GM12878 (cell line): ENCODE measurements around the gene GPC5. TPM values are rescaled to one million over a fixed set of nuclear protein-coding genes. Genes with fewer than 3 reads are reported as not detected.

ENCODE experiments used
- ATAC-seq: fragments of 200-7000 bp; cut with Tn5 transposase; 3 replicates; pipeline ENCODE4 v1.9.1; 2020; ENCODE audit warnings: mild to moderate bottlenecking, moderate library complexity
- BruUV-seq: library from RNA; stranded (reverse); fragments of 400-500 nt; replicated peaks from 2 replicates; lab custom pipeline; 2021; lab: Mats Ljungman, UMichigan
- CTCF ChIA-PET: fragments of 300-600 bp; sonication (Branson Sonifier 250); formaldehyde crosslinking; extraction: SDS; loops from one replicate; lab custom pipeline; 2021; ENCODE audit warnings: inconsistent platforms; lab: Yijun Ruan, JAX
- POLR2A ChIA-PET: fragments of 350-600 bp; formaldehyde crosslinking; extraction: SDS; loops from one replicate; lab custom pipeline; 2021; ENCODE audit warnings: inconsistent platforms; lab: Charles Lee
- RAD21 ChIA-PET: fragments of 300-600 bp; sonication (Branson Sonifier 250); formaldehyde crosslinking; loops from one replicate; lab custom pipeline; 2023; ENCODE audit warnings: antibody characterized with exemption; ENCODE audit not compliant: unreplicated experiment; lab: Charles Lee
- SMC1A ChIA-PET: fragments of 300-600 bp; sonication (Branson Sonifier 250); formaldehyde crosslinking; loops from one replicate; lab custom pipeline; 2023; ENCODE audit not compliant: unreplicated experiment, uncharacterized antibody; lab: Charles Lee
- DNase-seq: peaks from one replicate; pipeline ENCODE4 v3.0.0-alpha.2; 2011; ENCODE audit warnings: low read depth, low spot score
- FAIRE-seq: peaks from 3 replicates; lab custom pipeline; 2011; peaks lifted over from hg19 to GRCh38; lab: Jason Lieb, UNC
- H2AFZ ChIP-seq: 2 replicates; pipeline ENCODE4 v1.6.0; 2011; ENCODE audit warnings: low read depth, low read length, control low read depth; ENCODE audit not compliant: control insufficient read depth
- H3K27ac ChIP-seq: 2 replicates; pipeline ENCODE4 v1.5.1; 2011; ENCODE audit warnings: control low read depth; ENCODE audit not compliant: control insufficient read depth, insufficient read depth
- H3K27me3 ChIP-seq, 2 experiments: replicated peaks in 1 of 2; 2 replicates each; pipeline versions ENCODE4 v1.6.0 to v1.6.1; 2011; ENCODE audit warnings: low read length in 1 of 2; ENCODE audit not compliant: control insufficient read depth in 2 of 2, insufficient read depth in 2 of 2
- H3K36me3 ChIP-seq, 2 experiments: 2 replicates each; pipeline ENCODE4 v1.5.1; 2011; ENCODE audit warnings: low read length in 1 of 2; ENCODE audit not compliant: control insufficient read depth in 2 of 2, insufficient read depth in 2 of 2
- H3K4me1 ChIP-seq: 2 replicates; pipeline ENCODE4 v1.6.1; 2011; ENCODE audit warnings: mild to moderate bottlenecking, low read length, moderate library complexity, mixed read lengths; ENCODE audit not compliant: control insufficient read depth, insufficient read depth
- H3K4me2 ChIP-seq: 2 replicates; pipeline ENCODE4 v1.6.0; 2011; ENCODE audit warnings: control low read depth; ENCODE audit not compliant: control insufficient read depth, insufficient read depth
- H3K4me3 ChIP-seq: fragments of 200-600 bp; sonication (generic); 2 replicates; pipeline ENCODE4 v1.5.1; 2016
- H3K79me2 ChIP-seq: 2 replicates; pipeline ENCODE4 v1.6.0; 2011; ENCODE audit warnings: low read length; ENCODE audit not compliant: control insufficient read depth, insufficient read depth
- H3K9ac ChIP-seq: 2 replicates; pipeline ENCODE4 v1.8.0; 2011; ENCODE audit warnings: low read length, control low read depth, mixed read lengths; ENCODE audit not compliant: control insufficient read depth, insufficient read depth
- H3K9me3 ChIP-seq: replicated peaks from 3 replicates; pipeline ENCODE4 v1.5.1; 2011; ENCODE audit warnings: mild to moderate bottlenecking, low read length; ENCODE audit not compliant: control insufficient read depth, insufficient read depth
- H4K20me1 ChIP-seq: 2 replicates; pipeline ENCODE4 v1.6.0; 2011; ENCODE audit not compliant: control insufficient read depth, insufficient read depth
- CREM ChIP-seq: IDR thresholded peaks from 2 replicates; pipeline ENCODE4 v1.6.1; 2014; ENCODE audit warnings: antibody characterized with exemption, low read depth
- EP300 ChIP-seq, 2 experiments: fragments of 150-350 bp in 1 of 2; IDR thresholded peaks; 2 replicates each; pipeline ENCODE4 v1.6.1; 2011 to 2012; ENCODE audit warnings: low read depth in 2 of 2, low read length in 2 of 2, borderline replicate concordance in 1 of 2, improper control_type of control experiment in 1 of 2, inconsistent platforms in 1 of 2; ENCODE audit not compliant: control insufficient read depth in 1 of 2
- EZH2 ChIP-seq: IDR thresholded peaks from 2 replicates; pipeline ENCODE4 v1.6.1; 2012; ENCODE audit warnings: low read depth, mild to moderate bottlenecking, control low read depth, inconsistent platforms, low read length, borderline replicate concordance; ENCODE audit not compliant: control insufficient read depth
- IKZF1 ChIP-seq: fragments of 450-650 bp; conservative IDR thresholded peaks from 2 replicates; pipeline ENCODE4 v1.6.1; 2017; ENCODE audit warnings: antibody characterized with exemption, mild to moderate bottlenecking
- RB1 ChIP-seq: fragments of 450-650 bp; formaldehyde crosslinking; IDR thresholded peaks from 2 replicates; pipeline ENCODE4 v1.6.1; 2017; ENCODE audit warnings: mild to moderate bottlenecking, borderline replicate concordance
- SMAD5 ChIP-seq: IDR thresholded peaks from 2 replicates; pipeline ENCODE4 v1.6.1; 2016; ENCODE audit warnings: antibody characterized with exemption, low read depth
- ZBED1 ChIP-seq: IDR thresholded peaks from 2 replicates; pipeline ENCODE4 v1.6.1; 2016; ENCODE audit warnings: borderline replicate concordance
- ZNF24 ChIP-seq: fragments of 450-650 bp; IDR thresholded peaks from 2 replicates; pipeline ENCODE4 v1.6.1; 2017; ENCODE audit warnings: antibody characterized with exemption, mild to moderate bottlenecking
- WGBS: methylation state at CpG from one replicate; pipeline ENCODE4 v1.1.6; 2016; ENCODE audit warnings: low lambda C conversion rate; ENCODE audit not compliant: insufficient replicate concordance, insufficient coverage; ENCODE audit errors: missing lambda C conversion rate; 5-methylcytosine and 5-hydroxymethylcytosine counted together
- in situ Hi-C: fragments of 300-500 bp; cut with MboI; formaldehyde crosslinking; loops from 9 replicates; pipeline ENCODE4 v1.14.3; 2018; ENCODE audit warnings: mixed read lengths
- intact Hi-C: fragments of 100-400 bp; cut with micrococcal nuclease; formaldehyde crosslinking; loops from one replicate; pipeline ENCODE4 v1.14.2; 2022; ENCODE audit not compliant: unreplicated experiment
- polyA plus RNA-seq, 11 experiments: library from polyadenylated mRNA; depleted of rRNA in 4 of 11; unstranded in 6 of 11; stranded (reverse) in 5 of 11; fragments of >200 nt; fragmentation: Nextera tagmentation in 4 of 11; fragmentation: Illumina TruSeq in 1 of 11; extraction: Ambion mirVana in 4 of 11; extraction: Trizol in 1 of 11; gene quantifications; 1 replicate in 1 of 11; 2 replicates in 10 of 11; pipeline versions ENCODE4 v1.2.1 to v1.2.3, GENCODE V29; 2011 to 2016; ENCODE audit warnings: inconsistent platforms in 2 of 11, missing spikeins in 2 of 11, low read depth in 1 of 11
- total RNA-seq, 4 experiments: library from RNA; depleted of rRNA in 3 of 4; stranded (reverse); fragments of >200 nt in 3 of 4; fragmentation: Illumina TruSeq in 1 of 4; extraction: Trizol in 1 of 4; gene quantifications; 2 replicates each; pipeline versions ENCODE4 v1.2.1 to v1.2.3, GENCODE V29; 2013 to 2021
- TF ChIP-seq, protein P1 (sequence below), 3 experiments: IDR thresholded peaks in 2 of 3; conservative IDR thresholded peaks in 1 of 3; 2 replicates each; pipeline ENCODE4 v1.5.1; 2011; ENCODE audit warnings: low read depth in 3 of 3, low read length in 3 of 3, mild to moderate bottlenecking in 3 of 3, control low read depth in 2 of 3, moderate library complexity in 2 of 3, inconsistent platforms in 1 of 3, mixed read lengths in 1 of 3; ENCODE audit not compliant: control insufficient read depth in 2 of 3, insufficient read depth in 1 of 3; ENCODE audit errors: extremely low read depth in 1 of 3

The GPC5 gene
- total and polyA plus RNA-seq, 10 of the 15 experiments (the other 5 are each of a cell fraction or from before 2014, with no cell fraction given) = 0.05 to 0.87 (median 0.44) TPM; not detected in 1

- TF ChIP-seq, protein P1, sequence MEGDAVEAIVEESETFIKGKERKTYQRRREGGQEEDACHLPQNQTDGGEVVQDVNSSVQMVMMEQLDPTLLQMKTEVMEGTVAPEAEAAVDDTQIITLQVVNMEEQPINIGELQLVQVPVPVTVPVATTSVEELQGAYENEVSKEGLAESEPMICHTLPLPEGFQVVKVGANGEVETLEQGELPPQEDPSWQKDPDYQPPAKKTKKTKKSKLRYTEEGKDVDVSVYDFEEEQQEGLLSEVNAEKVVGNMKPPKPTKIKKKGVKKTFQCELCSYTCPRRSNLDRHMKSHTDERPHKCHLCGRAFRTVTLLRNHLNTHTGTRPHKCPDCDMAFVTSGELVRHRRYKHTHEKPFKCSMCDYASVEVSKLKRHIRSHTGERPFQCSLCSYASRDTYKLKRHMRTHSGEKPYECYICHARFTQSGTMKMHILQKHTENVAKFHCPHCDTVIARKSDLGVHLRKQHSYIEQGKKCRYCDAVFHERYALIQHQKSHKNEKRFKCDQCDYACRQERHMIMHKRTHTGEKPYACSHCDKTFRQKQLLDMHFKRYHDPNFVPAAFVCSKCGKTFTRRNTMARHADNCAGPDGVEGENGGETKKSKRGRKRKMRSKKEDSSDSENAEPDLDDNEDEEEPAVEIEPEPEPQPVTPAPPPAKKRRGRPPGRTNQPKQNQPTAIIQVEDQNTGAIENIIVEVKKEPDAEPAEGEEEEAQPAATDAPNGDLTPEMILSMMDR (IDR thresholded peaks at IDR 0.05 in 2 of 3, conservative IDR thresholded peaks at IDR 0.05 in 1 of 3; ENCODE audit: control insufficient read depth in 2 of 3, extremely low read depth in 1 of 3, insufficient read depth in 1 of 3, low read depth in 3 of 3, low read length in 3 of 3) = no peak
- TF ChIP-seq EP300 (IDR thresholded peaks at IDR 0.05; ENCODE audit: borderline replicate concordance in 1 of 2, control insufficient read depth in 1 of 2, low read depth in 2 of 2, low read length in 2 of 2) (no peak), SMAD5 (no peak)
Measured at GRCh38 chr13:91893040-91893439, 494.6 kb downstream of the GPC5 start (continued).

DNA sequence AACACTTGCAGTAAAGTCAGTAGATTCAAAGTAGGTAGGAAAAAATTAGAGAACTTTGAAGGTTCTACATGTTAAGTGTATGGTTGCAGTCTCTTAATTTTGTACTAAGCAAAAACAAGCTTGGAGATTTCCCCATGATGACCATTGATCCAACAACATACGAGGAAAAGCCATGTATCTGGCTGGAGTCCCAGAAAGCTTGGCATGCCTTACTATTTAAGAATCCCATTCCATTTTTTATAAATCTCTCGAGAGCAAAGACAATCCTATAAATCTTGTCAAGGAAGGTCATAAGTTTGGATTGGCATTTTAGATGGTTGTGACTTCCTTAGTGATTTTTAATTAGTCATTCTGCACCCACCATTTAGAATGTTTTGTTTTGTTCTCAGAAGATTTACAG lies 495.9 kb downstream of the GPC5 start:
- no peak overlapping the region for H2AFZ ChIP-seq
- 0% methylated on average over 2 of the region's 2 CpGs for WGBS
- POLR2A ChIA-PET = no interaction called here
- intact Hi-C loops = no loop called here
- no TSS peak for BruUV-seq
- TF ChIP-seq EZH2 (no peak), IKZF1 (no peak), ZBED1 (no peak), ZNF24 (no peak), RB1 (no peak), CREM (no peak)
- TF ChIP-seq, all 136 proteins: peak for 0
- DNase-seq (no peak), ATAC-seq (no peak), FAIRE-seq (no peak)
- ChIA-PET RAD21 (no interaction called here), SMC1A (no interaction called here), CTCF (no interaction called here)
- H3K27ac ChIP-seq = no peak overlapping the region
- H3K4me1 ChIP-seq = no peaks in the 10 kb centered on the region
- no peak overlapping the region for H3K9ac ChIP-seq
- no peak overlapping the region for H3K4me2 ChIP-seq
- H3K36me3 ChIP-seq = no peaks in the 10 kb centered on the region
- no peak overlapping the region for H3K4me3 ChIP-seq
- H3K79me2 ChIP-seq = no peaks in the 10 kb centered on the region
- no peaks in the 10 kb centered on the region for H4K20me1 ChIP-seq
- H3K9me3 ChIP-seq = no peaks in the 10 kb centered on the region
- in situ Hi-C loops = no loop called here
- no peaks in the 10 kb centered on the region for H3K27me3 ChIP-seq
